SK-N-SH (cell line): ENCODE results near the gene FAM3C. TPM values are rescaled to one million over a fixed set of nuclear protein-coding genes. Genes with fewer than 3 reads are reported as not detected.

Source experiments
- CTCF ChIA-PET: fragments of 300-600, 350-600 bp; formaldehyde crosslinking; extraction: SDS; loops from one replicate; lab custom pipeline; 2021; lab: Yijun Ruan, JAX
- POLR2A ChIA-PET: fragments of 350-600 bp; sonication (Branson Sonifier 250); formaldehyde crosslinking; extraction: SDS; loops from one replicate; lab custom pipeline; 2020; ENCODE audit warnings: antibody characterized with exemption, inconsistent platforms; lab: Yijun Ruan, JAX
- DNase-seq: peaks from one replicate; pipeline ENCODE4 v3.0.0; 2012
- H2AFZ ChIP-seq: fragments of 200-600 bp; sonication (generic); 2 replicates; pipeline ENCODE4 v1.8.1; 2016; ENCODE audit warnings: antibody characterized with exemption, mild to moderate bottlenecking, low read depth
- H3F3A ChIP-seq: fragments of 200-600 bp; sonication (generic); replicated peaks from 2 replicates; pipeline ENCODE3; 2016; ENCODE audit warnings: antibody characterized with exemption, mild to moderate bottlenecking; ENCODE audit not compliant: insufficient read depth
- H3K27ac ChIP-seq, 2 experiments: fragments of 200-500 bp in 1 of 2; fragments of 200-600 bp in 1 of 2; sonication (Bioruptor generic) in 1 of 2; sonication (generic), shearing (Covaris generic) in 1 of 2; 2 replicates each; pipeline versions ENCODE4 v1.5.1 to v1.6.1; 2014 to 2016; ENCODE audit warnings: low read depth in 2 of 2, inconsistent platforms in 1 of 2, low read length in 1 of 2, mild to moderate bottlenecking in 1 of 2, mixed read lengths in 1 of 2
- H3K27me3 ChIP-seq: fragments of 200-600 bp; sonication (generic), shearing (Covaris generic); 2 replicates; pipeline ENCODE4 v1.6.1; 2016; ENCODE audit warnings: mixed run types; ENCODE audit not compliant: insufficient read depth
- H3K36me3 ChIP-seq, 2 experiments: fragments of 200-500 bp in 1 of 2; fragments of 200-600 bp in 1 of 2; sonication (Bioruptor generic) in 1 of 2; sonication (generic) in 1 of 2; replicated peaks in 1 of 2; 2 replicates each; pipeline versions ENCODE3 to v1.5.1; 2014 to 2016; ENCODE audit warnings: low read length in 1 of 2, mild to moderate bottlenecking in 1 of 2; ENCODE audit not compliant: insufficient read depth in 2 of 2, control insufficient read depth in 1 of 2
- H3K4me1 ChIP-seq, 2 experiments: fragments of 200-500 bp in 1 of 2; fragments of 200-600 bp in 1 of 2; sonication (Bioruptor generic) in 1 of 2; sonication (generic), shearing (Covaris generic) in 1 of 2; 2 replicates each; pipeline versions ENCODE4 v1.5.1 to v1.6.1; 2014 to 2016; ENCODE audit warnings: low read depth in 1 of 2, low read length in 1 of 2, mixed run types in 1 of 2; ENCODE audit not compliant: insufficient read depth in 2 of 2, control insufficient read depth in 1 of 2
- H3K4me2 ChIP-seq: fragments of 200-600 bp; sonication (generic), shearing (Covaris generic); 2 replicates; pipeline ENCODE4 v1.6.1; 2017; ENCODE audit warnings: mixed run types
- H3K4me3 ChIP-seq, 2 experiments: fragments of 200-500 bp in 1 of 2; fragments of 200-600 bp in 1 of 2; sonication (Bioruptor generic) in 1 of 2; sonication (generic), shearing (Covaris generic) in 1 of 2; 2 replicates each; pipeline versions ENCODE4 v1.5.1 to v1.8.1; 2014 to 2016; ENCODE audit warnings: low read depth in 2 of 2, inconsistent platforms in 1 of 2, low read length in 1 of 2, mild to moderate bottlenecking in 1 of 2, mixed read lengths in 1 of 2, moderate library complexity in 1 of 2
- H3K79me2 ChIP-seq: fragments of 200-600 bp; sonication (generic); 2 replicates; pipeline ENCODE4 v1.8.1; 2017; ENCODE audit warnings: mild to moderate bottlenecking; ENCODE audit not compliant: insufficient read depth
- H3K9ac ChIP-seq: fragments of 200-600 bp; sonication (generic); 2 replicates; pipeline ENCODE4 v1.6.1; 2017; ENCODE audit warnings: mixed run types
- H3K9me2 ChIP-seq: fragments of 200-600 bp; sonication (generic); 2 replicates; pipeline ENCODE4 v1.6.1; 2017; ENCODE audit warnings: mixed run types
- H3K9me3 ChIP-seq: fragments of 200-600 bp; sonication (generic); 2 replicates; pipeline ENCODE4 v1.6.1; 2017; ENCODE audit warnings: mixed run types, mild to moderate bottlenecking, moderate library complexity
- H4K20me1 ChIP-seq: fragments of 200-600 bp; sonication (generic); 2 replicates; pipeline ENCODE4 v1.6.1; 2017; ENCODE audit warnings: mild to moderate bottlenecking, mixed run types; ENCODE audit not compliant: insufficient read depth
- CHD2 ChIP-seq: fragments of 150-350 bp; IDR thresholded peaks from 2 replicates; pipeline ENCODE4 v1.6.1; 2018; ENCODE audit warnings: low read length; ENCODE audit not compliant: partially characterized antibody
- EP300 ChIP-seq, 2 experiments: IDR thresholded peaks; 2 replicates each; pipeline versions ENCODE4 v1.4.0 to v1.6.1; 2012; ENCODE audit warnings: borderline replicate concordance in 1 of 2, low read depth in 1 of 2, low read length in 1 of 2
- EZH2phosphoT487 ChIP-seq: fragments of 200-600 bp; sonication (generic); IDR thresholded peaks from 2 replicates; pipeline ENCODE4 v1.6.1; 2017; ENCODE audit warnings: low read depth, mixed run types, mild to moderate bottlenecking, antibody characterized with exemption, moderate library complexity, borderline replicate concordance
- FOSL2 ChIP-seq: IDR thresholded peaks from 2 replicates; pipeline ENCODE4 v1.4.0; 2012; ENCODE audit warnings: low read depth, mild to moderate bottlenecking, moderate library complexity, borderline replicate concordance
- GATA2 ChIP-seq: sonication (generic); formaldehyde crosslinking; IDR thresholded peaks from 2 replicates; pipeline ENCODE4 v1.5.0; 2020; ENCODE audit warnings: mild to moderate bottlenecking, missing genetic modification reagents
- POLR2AphosphoS5 ChIP-seq: IDR thresholded peaks from 2 replicates; pipeline ENCODE4 v1.6.1; 2012; ENCODE audit warnings: low read depth, low read length
- RFX5 ChIP-seq: IDR thresholded peaks from 2 replicates; pipeline ENCODE4 v1.6.1; 2012; ENCODE audit warnings: mild to moderate bottlenecking, improper control_type of control experiment, low read length
- RXRA ChIP-seq: IDR thresholded peaks from 2 replicates; pipeline ENCODE4 v1.4.0; 2012; ENCODE audit warnings: low read depth, mild to moderate bottlenecking, borderline replicate concordance
- TAF1 ChIP-seq: IDR thresholded peaks from 2 replicates; pipeline ENCODE4 v1.6.1; 2012; ENCODE audit warnings: low read depth, mild to moderate bottlenecking, low read length, moderate library complexity, borderline replicate concordance
- TCF12 ChIP-seq: IDR thresholded peaks from 2 replicates; pipeline ENCODE4 v1.4.0; 2012
- TEAD4 ChIP-seq: IDR thresholded peaks from 2 replicates; pipeline ENCODE4 v1.4.0; 2012; ENCODE audit warnings: mild to moderate bottlenecking, borderline replicate concordance; ENCODE audit not compliant: insufficient read depth
- YY1 ChIP-seq: IDR thresholded peaks from 2 replicates; pipeline ENCODE4 v1.4.0; 2012; ENCODE audit warnings: low read depth, mild to moderate bottlenecking
- WGBS: methylation state at CpG from one replicate; pipeline ENCODE4 v1.1.6; 2017; ENCODE audit warnings: low lambda C conversion rate; 5-methylcytosine and 5-hydroxymethylcytosine counted together
- polyA plus RNA-seq, 3 experiments: library from polyadenylated mRNA; depleted of rRNA; stranded (reverse); fragments of >200 nt; gene quantifications; 2 replicates each; pipeline ENCODE4 v1.2.3, GENCODE V29; 2012
- TF ChIP-seq, protein P1 (sequence below): IDR thresholded peaks from 2 replicates; pipeline ENCODE4 v1.4.0; 2012; ENCODE audit warnings: low read depth, borderline replicate concordance
- TF ChIP-seq, protein P2 (sequence below): fragments of 150-350 bp; IDR thresholded peaks from 2 replicates; pipeline ENCODE4 v1.6.1; 2016; ENCODE audit warnings: mild to moderate bottlenecking, low read depth, low read length

FAM3C gene
- polyA plus RNA-seq, 1 of the 3 experiments (the other 2 are of a cell fraction), result 80.0 TPM

DNA sequence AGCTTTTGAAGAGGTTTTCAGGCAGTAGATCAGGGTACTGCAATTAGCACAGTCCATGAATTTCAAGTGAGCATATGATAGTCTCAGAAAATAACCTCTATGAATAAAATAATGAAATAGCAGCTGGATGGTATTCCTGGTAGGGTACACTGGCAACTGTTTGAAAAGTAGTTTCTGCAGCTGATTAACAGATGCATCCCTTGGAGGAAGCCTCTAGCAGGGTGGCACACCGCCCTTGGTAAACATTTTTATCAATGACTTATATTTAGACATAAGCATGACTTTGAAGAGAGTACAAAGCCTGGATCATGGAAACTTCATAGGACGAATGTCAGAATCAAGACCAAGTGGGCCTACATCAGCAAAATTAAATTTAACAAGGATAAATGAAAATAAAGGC lies 40.5 kb downstream of the FAM3C start:
- Histone ChIP-seq H3K9me2 (no peaks in the 10 kb centered on the region), H3K4me1 (no peaks in the 10 kb centered on the region; a peak in 1 of 4 replicates), H3K27ac (no peak overlapping the region), H3K4me3 (no peak overlapping the region), H3K27me3 (no peaks in the 10 kb centered on the region), H3K9me3 (no peaks in the 10 kb centered on the region), H3K36me3 (peaks cover 97 to 100% of the 10 kb centered on the region in 2 experiments), H3K4me2 (no peak overlapping the region), H4K20me1 (no peaks in the 10 kb centered on the region), H3F3A (peaks cover 4% of the 10 kb centered on the region), H3K79me2 (no peaks in the 10 kb centered on the region), H2AFZ (no peak overlapping the region), H3K9ac (no peak overlapping the region)
- POLR2A ChIA-PET, result no interaction called here
- TF ChIP-seq TAF1 (no peak), TCF12 (no peak), EZH2phosphoT487 (no peak), EP300 (IDR thresholded peaks at IDR 0.05; ENCODE audit: borderline replicate concordance in 1 of 2, low read depth in 1 of 2, low read length in 1 of 2) (no peak), POLR2AphosphoS5 (no peak), YY1 (no peak), CHD2 (no peak)
- TF ChIP-seq, protein P1, sequence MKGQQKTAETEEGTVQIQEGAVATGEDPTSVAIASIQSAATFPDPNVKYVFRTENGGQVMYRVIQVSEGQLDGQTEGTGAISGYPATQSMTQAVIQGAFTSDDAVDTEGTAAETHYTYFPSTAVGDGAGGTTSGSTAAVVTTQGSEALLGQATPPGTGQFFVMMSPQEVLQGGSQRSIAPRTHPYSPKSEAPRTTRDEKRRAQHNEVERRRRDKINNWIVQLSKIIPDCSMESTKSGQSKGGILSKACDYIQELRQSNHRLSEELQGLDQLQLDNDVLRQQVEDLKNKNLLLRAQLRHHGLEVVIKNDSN, result no peak
- 92% methylated on average over 2 of the region's 2 CpGs for WGBS
- CTCF ChIA-PET, result interaction anchor here (1.1 to 6.9 kb wide), 4 partner anchors 10 to 192 kb away, joined by 3 to 64 read pairs (median 20); partner anchors contain the start of gene FAM3C
- no peak for DNase-seq

DNA sequence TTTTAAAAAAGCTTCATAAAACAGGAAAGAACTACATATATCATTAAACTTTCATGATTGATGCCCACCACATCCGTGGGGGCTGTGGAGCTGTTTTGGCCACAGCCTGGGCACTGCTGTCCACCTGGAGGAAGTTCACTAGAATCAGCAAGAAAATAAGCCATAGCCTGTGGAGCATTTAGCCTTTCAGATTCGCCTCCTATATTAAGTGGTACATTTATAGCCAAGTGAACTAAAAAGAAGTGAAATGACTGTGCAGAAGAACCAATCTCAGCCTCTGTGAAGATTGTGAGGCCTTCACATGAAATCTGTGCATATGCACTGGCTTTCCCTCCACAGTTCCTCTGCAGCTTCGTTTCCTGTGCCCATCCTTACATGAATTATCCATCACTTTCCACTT lies 43.8 kb downstream of the FAM3C start:
- 81% methylated on average over 3 of the region's 3 CpGs for WGBS

More for the DNA sequence above, 43.8 kb downstream of the FAM3C start:
- Histone ChIP-seq H4K20me1 (no peaks in the 10 kb centered on the region), H3F3A (peaks cover 4% of the 10 kb centered on the region), H3K27me3 (no peaks in the 10 kb centered on the region), H3K79me2 (no peaks in the 10 kb centered on the region), H3K27ac (no peak overlapping the region), H3K9me2 (no peaks in the 10 kb centered on the region), H3K4me1 (no peaks in the 10 kb centered on the region; a peak in 1 of 4 replicates), H3K9me3 (no peaks in the 10 kb centered on the region), H3K36me3 (peaks cover 80 to 84% of the 10 kb centered on the region in 2 experiments), H3K9ac (no peak overlapping the region), H2AFZ (no peak overlapping the region), H3K4me3 (no peak overlapping the region), H3K4me2 (no peak overlapping the region)
- TF ChIP-seq FOSL2, result no peak
- TF ChIP-seq, protein P2, sequence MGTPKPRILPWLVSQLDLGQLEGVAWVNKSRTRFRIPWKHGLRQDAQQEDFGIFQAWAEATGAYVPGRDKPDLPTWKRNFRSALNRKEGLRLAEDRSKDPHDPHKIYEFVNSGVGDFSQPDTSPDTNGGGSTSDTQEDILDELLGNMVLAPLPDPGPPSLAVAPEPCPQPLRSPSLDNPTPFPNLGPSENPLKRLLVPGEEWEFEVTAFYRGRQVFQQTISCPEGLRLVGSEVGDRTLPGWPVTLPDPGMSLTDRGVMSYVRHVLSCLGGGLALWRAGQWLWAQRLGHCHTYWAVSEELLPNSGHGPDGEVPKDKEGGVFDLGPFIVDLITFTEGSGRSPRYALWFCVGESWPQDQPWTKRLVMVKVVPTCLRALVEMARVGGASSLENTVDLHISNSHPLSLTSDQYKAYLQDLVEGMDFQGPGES, result no peak
- TF ChIP-seq RFX5, result no peak
- no peak for TF ChIP-seq TEAD4
- TF ChIP-seq GATA2, result no peak
- no peak for TF ChIP-seq RXRA
- POLR2A ChIA-PET, result no interaction called here
- CTCF ChIA-PET, result interaction anchor here (0.7 to 6.9 kb wide), 10 partner anchors 16 to 365 kb away, joined by 3 to 64 read pairs (median 4); partner anchors contain the start of gene FAM3C
- no peak for DNase-seq
